Stimulated activated CD4-positive, alpha-beta T cell treated with anti-CD3 and anti-CD28 coated beads, Interleukin-15, amount 100 ng/mL, for 24 hours (primary cell): ENCODE results near the gene NAGLU.

Source experiments
- DNase-seq: peaks from one replicate; pipeline ENCODE4 v3.0.0-alpha.2; 2020

The NAGLU gene

DNA sequence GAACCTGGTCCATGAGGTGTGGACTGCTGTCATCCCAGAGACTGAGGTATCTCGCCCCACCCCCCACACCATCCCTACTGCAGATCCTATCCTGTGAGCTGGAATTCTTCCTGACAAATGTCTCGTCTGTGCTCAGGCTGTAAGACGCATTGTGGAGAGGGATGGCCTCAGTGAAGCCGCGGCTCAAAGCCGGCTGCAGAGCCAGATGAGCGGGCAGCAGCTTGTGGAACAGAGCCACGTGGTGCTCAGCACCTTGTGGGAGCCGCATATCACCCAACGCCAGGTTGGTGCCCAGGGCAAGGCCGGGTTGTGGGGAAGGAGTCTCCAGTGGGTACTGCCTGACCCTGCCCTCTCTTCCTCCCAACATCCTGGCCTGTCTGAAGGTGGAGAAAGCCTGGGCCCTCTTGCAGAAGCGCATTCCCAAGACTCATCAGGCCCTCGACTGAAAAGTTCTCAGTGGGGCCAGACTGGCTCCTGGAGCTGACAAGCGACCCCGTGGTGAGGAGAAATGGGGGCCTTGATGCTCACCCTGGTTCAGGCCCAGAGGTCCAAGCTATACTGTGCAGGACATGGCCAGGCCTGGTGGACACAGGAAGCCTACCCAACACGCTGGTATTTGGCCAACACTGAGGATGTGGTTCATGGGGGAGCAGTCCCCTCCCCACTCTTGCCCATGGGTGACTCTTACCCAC is 29.6 kb downstream of the NAGLU start:
- no peak for DNase-seq

DNA sequence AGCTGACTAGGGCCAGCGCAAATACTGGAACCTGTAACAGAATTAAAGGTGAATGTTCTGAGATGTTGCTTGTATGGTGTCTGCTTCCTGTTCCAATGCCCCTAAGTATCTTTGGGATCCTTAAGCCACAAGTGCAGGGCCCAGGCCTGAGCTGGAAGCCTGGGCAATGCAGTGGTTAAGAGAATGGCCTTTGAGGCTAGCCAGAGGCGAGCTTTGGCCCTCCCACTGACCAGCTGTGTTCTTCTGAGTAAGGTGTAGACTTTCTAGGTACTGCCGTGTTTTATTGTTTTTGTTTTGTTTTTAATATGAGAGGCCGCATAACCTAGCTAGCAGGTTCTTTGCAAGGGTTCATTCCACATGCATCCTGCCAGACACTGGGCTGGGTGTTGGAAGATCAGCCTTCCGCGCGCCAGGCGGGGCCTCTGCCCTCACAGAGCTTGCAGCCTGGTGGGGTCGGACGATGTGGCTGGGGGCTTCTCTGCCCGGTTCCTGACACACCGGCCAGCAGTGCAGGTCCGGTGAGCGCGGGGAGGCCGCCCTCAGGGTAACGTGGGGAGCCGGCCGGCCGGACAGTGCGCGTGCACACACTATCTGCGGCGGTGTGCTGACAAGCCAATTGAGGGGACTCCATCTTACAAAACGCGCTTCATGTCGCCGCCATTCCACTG is 30.3 kb downstream of the NAGLU start:
- no peak for DNase-seq

DNA sequence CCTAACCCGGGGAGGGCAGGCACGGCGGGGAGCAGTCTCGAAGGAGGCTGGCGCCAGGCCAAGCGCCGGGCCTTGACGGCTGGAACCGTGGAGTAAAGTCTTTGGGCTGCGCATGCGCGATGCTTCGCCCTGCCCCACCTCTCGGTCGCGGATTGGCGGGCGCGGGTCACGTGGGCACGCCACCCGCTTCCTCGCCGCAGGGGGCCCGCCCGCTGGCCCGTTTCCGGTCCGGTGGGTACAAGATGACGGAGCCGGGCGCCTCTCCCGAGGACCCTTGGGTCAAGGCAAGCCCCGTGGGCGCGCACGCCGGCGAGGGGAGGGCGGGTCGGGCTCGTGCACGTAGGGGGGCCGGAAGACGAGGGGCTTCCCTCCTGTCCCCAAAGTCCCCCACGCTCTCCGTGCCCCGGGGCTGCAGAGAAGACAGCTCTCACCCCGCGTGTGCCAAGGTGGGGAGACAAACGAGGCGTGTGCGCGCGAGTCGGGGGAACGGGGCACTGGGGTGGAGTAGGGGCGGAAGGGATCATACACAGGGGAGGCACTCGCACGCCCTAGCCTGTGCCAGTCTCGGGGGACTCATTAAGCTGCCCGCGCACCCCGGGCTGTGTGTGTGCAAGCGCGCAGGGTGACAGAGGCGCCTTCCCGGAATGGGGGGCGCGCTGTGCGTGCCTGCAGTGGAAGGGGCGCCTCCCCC is 31.0 kb downstream of the NAGLU start, which contains the start of gene MLX:
Gene MLX, plus strand, starts transcription at position 218 of the 691 bp plus-strand sequence. Its CDS starts 25 bp downstream, at position 243.
- DNase-seq, result peak; percentile 95

DNA sequence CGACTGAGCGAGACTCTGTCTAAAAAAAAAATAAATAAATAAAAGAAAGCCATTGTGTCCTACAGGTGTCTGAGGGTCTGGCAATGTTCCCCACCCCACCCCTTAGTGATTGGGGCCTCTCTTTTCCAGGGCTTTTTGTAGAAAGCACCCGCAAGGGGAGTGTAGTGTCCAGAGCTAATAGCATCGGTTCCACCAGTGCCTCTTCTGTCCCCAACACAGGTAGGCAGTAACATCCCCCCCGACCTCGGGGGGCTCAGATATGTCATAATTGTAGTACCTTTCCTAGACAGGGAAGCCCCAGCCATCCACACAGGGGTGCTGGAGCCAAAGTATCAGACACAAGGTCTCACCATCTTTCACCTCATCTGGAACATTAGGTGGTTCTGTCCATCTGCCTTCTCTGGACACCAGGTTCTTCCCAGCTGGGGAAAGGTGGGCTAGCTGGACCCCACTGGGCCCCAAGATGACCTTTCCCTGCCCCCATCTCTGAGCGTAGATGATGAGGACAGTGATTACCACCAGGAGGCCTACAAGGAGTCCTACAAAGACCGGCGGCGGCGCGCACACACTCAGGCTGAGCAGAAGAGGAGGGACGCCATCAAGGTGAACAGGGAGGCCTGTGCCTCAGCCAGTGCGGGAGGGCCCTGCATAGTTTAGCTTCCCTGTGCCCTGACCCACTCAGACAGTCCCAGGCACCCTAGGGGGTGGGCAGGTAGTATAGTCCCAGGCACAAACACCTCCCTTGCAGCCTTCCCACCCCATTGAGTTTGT is 32.5 kb downstream of the NAGLU start:
- DNase-seq, result no peak

DNA sequence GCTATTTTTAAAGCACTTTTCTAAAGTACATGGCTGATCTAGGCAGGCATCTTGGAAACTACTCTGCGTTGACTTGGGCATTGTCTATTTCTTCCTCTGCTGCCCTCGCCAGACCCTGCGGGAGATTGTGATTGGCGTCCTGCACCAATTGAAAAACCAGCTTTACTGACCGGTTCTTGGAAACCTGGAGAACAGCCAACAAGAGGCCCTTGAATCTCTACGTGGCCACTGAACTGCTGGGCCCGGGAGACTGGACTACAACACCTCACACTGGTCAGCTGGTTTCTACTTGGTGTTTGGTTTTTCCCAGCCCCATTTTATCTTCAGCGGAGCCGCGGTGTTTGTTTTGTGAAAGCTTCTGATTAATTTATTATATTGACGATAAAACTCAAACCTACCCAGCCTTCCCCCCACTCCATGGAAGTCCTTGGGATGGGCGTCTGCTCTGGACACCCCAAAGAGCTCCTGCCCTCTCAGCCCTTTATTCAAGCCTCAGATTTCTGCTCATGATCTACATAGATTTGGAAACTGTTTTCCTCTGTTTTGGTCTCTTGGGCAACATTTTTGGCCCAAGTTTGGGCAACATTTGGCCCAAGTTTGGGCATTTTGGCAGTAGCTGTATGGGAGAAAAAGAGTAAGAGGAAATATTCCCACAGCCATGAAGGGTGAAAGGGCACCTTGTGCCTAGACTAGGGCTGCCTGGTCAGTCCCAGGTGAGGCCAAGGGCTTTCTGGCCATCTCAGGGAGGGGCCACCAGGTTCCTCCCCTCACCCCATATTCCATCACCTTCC is 35.6 kb downstream of the NAGLU start:
- no peak for DNase-seq

- no peak for DNase-seq
Measured at GRCh38 chr17:42573095-42573494, 37.1 kb downstream of the NAGLU start.

DNA sequence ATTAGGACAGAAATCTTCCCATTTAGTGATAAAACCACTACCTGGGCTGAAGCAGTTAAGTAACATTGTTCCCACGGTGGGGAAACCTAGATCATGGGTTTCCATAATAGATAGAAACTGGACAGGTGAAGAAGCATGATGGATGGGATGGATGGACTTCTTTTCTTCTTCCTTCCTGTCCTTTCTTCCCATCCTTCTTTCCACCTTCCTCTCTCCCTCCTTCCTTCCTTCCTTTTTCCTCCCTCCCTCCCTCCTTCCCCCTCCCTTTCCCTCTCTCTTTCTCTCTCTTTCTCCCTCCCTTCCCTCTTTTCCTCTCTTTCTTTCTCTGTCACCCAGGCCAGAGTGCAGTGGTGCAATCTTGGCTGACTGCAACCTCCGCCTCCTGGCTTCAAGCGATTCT is 38.4 kb downstream of the NAGLU start:
- no peak for DNase-seq

DNA sequence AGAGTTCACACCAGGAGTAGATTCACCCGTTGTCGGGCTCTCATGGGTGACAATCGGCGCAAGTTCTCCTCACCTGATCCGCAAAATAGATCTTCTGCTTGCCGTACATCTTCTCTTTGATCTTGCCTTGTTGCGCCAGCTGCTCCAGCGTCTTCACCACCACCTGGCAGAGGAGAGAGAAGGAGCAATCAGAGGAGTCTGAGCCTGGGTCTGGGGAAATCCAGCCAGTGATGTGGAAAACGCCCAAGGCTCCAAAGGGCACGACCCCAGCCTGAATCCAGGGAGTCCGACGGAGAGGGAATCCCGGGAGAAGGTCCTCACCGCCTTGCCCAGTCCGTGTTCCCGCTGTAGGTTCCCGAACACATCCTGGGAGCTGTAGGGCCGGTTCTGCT is 41.1 kb downstream of the NAGLU start:
- DNase-seq, result no peak

DNA sequence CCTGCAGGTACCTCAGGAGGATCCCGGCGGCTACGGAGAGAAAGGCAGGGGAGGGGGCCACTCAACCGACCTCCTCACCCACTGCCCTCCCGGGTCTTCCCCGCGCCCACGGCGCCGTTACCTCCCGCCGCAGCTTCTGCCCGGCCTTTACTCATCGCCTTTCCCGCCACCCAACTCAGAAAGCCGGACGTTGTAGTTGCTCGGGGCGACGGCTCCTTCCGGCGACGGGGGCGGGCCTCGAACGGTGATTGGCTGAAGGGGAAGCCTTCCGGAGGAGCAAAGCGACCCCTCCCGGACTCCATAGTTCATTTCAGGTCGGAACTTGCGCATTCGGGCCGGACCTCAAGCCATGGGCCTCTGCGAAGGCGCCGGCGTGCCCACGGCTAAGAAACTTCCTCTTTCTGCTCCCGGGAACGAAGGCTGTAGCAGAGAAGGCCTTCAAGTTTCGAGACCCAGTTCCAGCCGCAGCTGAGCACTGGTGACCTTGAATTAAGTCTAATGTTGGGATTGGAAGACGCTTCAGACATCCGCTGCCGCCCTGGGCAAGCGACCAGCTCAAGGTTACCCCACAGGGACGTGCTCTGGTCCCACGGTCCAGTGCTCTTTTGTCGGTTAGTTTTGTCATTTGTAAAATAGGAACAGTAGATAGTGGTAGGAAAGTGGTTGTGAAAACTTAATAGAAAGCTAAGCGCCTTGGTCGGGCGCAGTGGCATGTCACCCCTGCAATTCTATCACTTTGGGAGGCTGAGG is 41.7 kb downstream of the NAGLU start, which contains the start of gene PSMC3IP:
Gene PSMC3IP, minus strand, starts transcription at position 198 of the 750 bp plus-strand sequence. Its CDS starts 43 bp downstream, at position 155.
- DNase-seq, result peak; percentile 98

- peak; percentile 84 for DNase-seq
Measured at GRCh38 chr17:42578282-42578869, 42.3 kb downstream of the NAGLU start.

DNA sequence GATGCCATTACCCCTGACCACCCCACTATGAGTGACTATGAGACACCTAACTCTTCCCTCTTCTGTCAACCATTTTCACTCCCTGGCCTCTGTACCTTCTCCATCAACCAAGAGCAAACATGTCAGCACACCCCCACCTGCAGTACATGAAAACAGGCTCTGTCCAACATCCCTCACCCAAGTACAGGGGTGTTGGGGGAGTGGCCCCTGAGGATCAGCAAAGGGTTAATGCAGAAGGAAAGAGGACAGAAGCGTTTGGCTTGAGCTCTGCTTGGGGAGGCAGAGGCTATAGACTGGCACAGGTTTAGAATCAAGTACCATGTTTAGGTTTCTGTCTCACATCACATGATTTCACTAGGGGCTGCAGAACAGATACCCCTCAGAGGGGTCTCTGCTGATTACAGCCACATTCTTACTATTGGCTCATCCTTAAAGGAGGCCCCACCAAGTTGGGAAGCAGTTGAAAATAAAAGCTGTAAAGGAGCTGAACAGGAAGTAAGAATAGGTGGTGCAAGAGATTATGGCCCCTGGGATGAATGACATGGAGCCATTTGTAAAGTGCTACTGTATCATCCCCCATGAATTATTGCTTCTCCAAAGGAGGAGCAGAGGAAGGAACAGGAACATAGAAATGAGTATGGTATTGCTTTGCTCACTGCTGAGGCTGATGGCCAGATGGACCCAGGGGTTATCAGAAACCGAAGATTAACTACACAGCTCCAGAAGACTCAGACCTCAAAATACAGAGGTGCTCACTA is 43.9 kb downstream of the NAGLU start:
- DNase-seq, result no peak

DNA sequence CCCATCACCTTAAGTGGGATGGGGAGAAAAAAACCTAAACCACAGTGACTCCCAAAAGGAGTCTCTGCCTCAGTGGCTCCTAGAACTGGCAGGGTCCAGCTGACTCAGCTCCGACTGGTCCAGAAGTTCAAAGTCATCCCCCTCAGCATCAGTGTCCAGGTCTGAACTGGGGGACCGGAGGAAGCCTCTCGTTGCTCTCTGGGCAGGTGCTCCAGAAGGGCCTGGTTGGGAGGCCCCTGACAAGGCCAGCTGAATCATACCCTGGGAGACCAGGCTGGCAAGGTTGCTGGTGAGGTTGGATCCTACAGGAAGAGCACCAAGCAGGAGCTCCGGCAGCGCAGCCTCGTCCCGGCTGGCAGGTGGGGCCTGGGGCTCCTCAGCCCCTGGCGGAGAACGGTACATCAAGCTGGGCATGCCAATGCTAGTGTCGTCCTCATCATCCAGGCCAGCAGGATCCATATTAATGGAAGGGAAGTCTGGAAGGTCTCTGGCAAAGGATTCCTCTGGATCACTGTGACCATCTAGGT is 45.8 kb downstream of the NAGLU start:
- no peak for DNase-seq

DNA sequence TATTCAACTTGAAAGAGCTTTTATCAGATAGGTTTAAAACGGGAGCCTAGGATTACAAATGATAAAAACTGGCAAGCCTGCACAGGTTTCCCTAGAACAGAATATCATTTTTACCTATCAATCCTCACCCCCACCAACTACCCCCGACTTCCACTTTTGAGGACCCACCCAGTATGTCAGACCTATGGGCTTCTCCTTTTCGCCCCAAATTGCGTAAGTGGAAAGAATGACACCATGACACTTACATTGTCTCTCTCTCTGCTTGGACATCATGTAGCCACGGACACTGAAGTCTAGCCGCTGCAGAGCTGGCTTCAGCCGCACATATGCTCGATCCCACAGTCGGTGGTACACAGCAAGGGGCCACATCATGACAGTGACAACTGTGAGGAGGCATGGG is 48.8 kb downstream of the NAGLU start:
- DNase-seq, result no peak

- no peak for DNase-seq
Measured at GRCh38 chr17:42585353-42585752, 49.3 kb downstream of the NAGLU start.

DNA sequence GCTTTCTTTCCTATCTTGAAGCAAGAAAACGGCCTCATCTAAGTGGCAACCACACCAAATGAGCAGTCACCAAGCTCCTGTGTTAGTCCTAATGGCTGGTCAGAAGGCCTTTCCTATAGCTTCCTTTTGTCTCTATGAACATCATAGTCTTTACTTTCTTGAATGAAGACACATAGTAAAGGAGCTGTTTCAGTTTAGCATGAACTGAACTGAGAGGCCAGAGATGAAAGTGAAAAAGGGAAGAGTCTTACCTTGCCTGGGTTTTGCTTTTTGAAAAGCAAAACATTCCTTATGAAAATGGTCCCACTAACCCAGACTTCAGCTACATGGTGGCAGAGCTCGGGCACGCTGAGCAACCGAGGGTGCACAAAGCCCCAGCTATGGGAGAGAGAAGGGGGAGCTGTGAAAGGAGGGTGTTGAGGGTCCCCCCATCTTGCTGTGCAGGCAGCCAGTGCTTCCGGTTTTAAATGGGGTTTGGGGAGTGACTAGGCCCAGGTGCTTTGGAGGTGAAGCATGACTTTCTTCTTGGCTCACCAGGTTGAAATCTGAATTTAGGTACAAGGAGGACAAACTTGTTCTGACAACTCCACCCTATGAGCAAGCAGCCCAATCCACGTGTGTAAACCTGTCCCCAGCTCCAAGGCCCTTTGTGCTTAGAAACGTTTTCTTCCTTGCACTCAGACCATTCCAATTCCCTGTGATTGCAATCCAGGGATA is 50.6 kb downstream of the NAGLU start:
- no peak for DNase-seq

GRCh38 chr17:42590886-42591285 is 54.8 kb downstream of the NAGLU start:
- no peak for DNase-seq

DNA sequence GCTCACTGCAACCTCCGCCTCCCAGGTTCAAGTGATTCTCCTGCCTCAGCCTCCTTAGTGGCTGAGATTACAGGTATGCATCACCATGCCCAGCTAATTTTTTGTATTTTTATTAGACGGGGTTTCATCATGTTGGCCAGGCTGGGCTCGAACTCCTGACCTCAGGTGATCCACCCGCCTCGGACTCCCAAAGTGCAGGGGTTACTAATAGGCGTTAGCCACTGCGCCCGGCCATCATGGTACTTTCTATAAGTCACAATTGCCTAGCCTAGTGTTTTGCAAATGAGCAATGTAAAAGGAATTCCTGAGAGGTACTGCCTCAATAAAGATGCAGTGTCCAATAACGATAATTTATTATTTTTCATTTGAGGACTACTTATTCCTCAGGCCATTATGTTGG is 55.4 kb downstream of the NAGLU start:
- DNase-seq, result no peak
